ENCODE measurements around the gene LRRC43.
A peak's percentile ranks its signal among the peaks of the same experiment; 100 is the strongest.

LRRC43 gene

GRCh38 chr12:122182887-122183587 is at the start of gene LRRC43:
Gene LRRC43 (plus strand): TSS chr12:122183123. CDS start chr12:122183145, 22 bp downstream.
- peak; percentile 48 for DNase-seq

GRCh38 chr12:122133192-122133950 is 49.6 kb upstream of the LRRC43 start:
- no peak for DNase-seq

- DNase-seq: no peak
Observed at GRCh38 chr12:122135437-122136031, 47.4 kb upstream of the LRRC43 start.

- no peak for DNase-seq
Observed at GRCh38 chr12:122137229-122137628, 45.7 kb upstream of the LRRC43 start.

GRCh38 chr12:122137681-122138080 is 45.2 kb upstream of the LRRC43 start:
- DNase-seq: peak; percentile 20

GRCh38 chr12:122138181-122138580 is 44.7 kb upstream of the LRRC43 start:
- no peak for DNase-seq

GRCh38 chr12:122138616-122139015 is 44.3 kb upstream of the LRRC43 start:
- no peak for DNase-seq

- no peak for DNase-seq
Observed at GRCh38 chr12:122139266-122139665, 43.7 kb upstream of the LRRC43 start.

- DNase-seq: no peak
Observed at GRCh38 chr12:122139941-122140340, 43.0 kb upstream of the LRRC43 start.

- no peak for DNase-seq
Observed at GRCh38 chr12:122140467-122141257, 42.3 kb upstream of the LRRC43 start.

- DNase-seq: no peak
Observed at GRCh38 chr12:122141911-122142725, 40.8 kb upstream of the LRRC43 start.

- DNase-seq: no peak
Observed at GRCh38 chr12:122142857-122143256, 40.1 kb upstream of the LRRC43 start.

GRCh38 chr12:122144885-122145284 is 38.0 kb upstream of the LRRC43 start:
- DNase-seq: no peak

GRCh38 chr12:122145505-122146330 is 37.2 kb upstream of the LRRC43 start:
- no peak for DNase-seq

GRCh38 chr12:122147514-122148290 is 35.2 kb upstream of the LRRC43 start:
- DNase-seq: no peak

GRCh38 chr12:122148657-122149056 is 34.3 kb upstream of the LRRC43 start:
- DNase-seq: no peak

GRCh38 chr12:122150127-122150681 is 32.7 kb upstream of the LRRC43 start:
- no peak for DNase-seq

GRCh38 chr12:122152754-122153153 is 30.2 kb upstream of the LRRC43 start:
- DNase-seq: no peak

GRCh38 chr12:122155705-122156104 is 27.2 kb upstream of the LRRC43 start:
- DNase-seq: no peak

- no peak for DNase-seq
Observed at GRCh38 chr12:122158700-122159285, 24.1 kb upstream of the LRRC43 start.

Data from stimulated activated CD4-positive, alpha-beta T cell treated with anti-CD3 and anti-CD28 coated beads, Interleukin-15, amount 100 ng/mL, for 24 hours (primary cell).